Measurements from ENCODE around the gene C11orf58.

Gene C11orf58

DNA sequence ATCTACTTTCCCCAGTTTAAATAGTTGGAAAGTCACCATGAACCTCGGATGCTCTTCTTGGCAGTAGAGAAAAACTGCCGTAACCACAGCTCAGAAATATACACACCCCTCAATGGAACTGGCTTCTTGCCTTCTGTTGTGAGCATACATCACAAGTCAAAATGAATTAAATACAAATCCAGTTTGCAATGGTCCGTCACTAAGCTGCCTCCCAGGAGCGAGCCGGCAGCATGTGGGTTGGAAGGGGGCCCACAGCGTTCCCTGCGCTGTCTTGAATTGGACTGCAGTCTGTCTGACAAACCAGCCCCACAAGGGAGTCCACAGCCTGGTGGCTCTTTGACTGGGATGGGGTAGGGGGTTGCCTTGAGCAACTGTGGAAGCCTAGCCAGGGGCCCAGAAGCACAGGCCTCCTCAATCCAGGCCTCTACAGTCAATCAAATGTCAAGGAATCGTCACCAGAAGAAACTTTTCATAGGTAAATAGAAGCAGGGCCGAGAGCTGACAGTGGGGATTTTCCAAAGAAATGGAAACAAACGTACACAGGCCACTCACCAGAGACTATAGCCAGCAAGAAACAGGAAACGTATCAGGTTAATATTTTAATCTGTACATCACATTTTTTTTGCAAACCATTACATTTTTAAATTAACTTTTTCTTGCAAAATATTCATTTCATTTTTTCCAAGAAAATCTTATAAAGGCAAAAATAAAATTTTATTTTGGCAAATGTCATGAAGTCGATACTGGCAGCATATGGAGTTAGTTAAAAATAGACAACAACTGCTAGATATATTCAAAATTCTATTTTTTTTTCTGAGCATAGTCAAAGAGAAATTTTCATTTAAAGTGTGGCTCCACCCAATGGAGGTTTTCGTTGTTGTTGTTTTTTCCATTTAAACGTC lies 38.5 kb downstream of the C11orf58 start:
- no peaks in the 10 kb centered on the region for H3K36me3 Mint-ChIP-seq (ENCODE audit: low read depth)
- no peaks in the 10 kb centered on the region for H3K27me3 Mint-ChIP-seq
- H3K4me1 Mint-ChIP-seq (ENCODE audit: low read depth), result no peaks in the 10 kb centered on the region
- H3K9me3 Mint-ChIP-seq, result no peaks in the 10 kb centered on the region
- H3K4me3 Mint-ChIP-seq, result no peak overlapping the region
- H3K27ac Mint-ChIP-seq, result no peak overlapping the region

- Mint-ChIP-seq H3K27ac (no peak overlapping the region), H3K9me3 (no peaks in the 10 kb centered on the region), H3K4me3 (no peak overlapping the region), H3K27me3 (no peaks in the 10 kb centered on the region), H3K36me3 (ENCODE audit: low read depth) (no peaks in the 10 kb centered on the region), H3K4me1 (ENCODE audit: low read depth) (no peaks in the 10 kb centered on the region)
These were observed 39.1 kb downstream of the C11orf58 start for GRCh38 chr11:16777613-16777975.

DNA sequence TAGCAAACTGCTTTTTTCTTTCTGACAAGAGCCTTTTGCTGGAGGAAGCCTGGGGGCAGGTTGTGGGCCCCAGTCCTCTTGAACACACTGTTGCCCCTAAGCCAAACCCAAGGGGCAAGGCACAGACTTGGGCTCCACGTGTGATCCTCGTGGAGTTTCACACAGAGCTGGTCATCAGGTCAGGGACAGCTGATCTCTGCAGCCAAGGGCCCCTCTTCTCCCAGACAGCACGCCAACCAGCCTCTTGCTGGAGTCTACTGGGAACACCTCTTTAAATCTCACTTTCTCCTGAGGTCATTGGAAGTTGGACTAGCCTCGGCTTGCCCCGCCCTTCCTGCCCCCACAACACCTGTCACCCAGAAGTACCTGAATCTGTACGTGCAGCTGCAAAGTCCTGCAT lies 39.8 kb downstream of the C11orf58 start:
- H3K4me3 Mint-ChIP-seq, result no peak overlapping the region
- H3K4me1 Mint-ChIP-seq (ENCODE audit: low read depth), result no peaks in the 10 kb centered on the region
- H3K36me3 Mint-ChIP-seq (ENCODE audit: low read depth), result no peaks in the 10 kb centered on the region
- H3K27me3 Mint-ChIP-seq, result no peaks in the 10 kb centered on the region
- no peak overlapping the region for H3K27ac Mint-ChIP-seq
- H3K9me3 Mint-ChIP-seq, result no peaks in the 10 kb centered on the region

DNA sequence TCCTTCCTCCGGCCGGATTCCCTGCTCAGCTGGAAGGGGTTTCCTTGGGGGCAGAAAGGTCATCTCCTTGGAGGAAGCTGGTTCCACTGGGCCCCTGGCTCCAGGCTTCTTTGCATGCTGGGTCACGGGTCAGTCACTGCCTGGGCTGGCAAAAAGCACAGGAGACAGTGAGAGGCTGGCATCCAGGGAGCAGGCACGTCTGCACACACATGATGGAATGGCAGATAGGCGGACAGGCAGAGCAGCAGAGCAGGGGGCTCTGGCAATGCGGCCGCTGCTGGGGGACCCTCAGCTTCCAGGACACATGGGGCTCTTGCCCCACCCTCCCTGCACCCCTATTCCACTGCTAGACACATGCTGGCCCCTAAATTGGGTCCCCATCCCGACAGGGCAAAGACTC lies 40.4 kb downstream of the C11orf58 start:
- no peaks in the 10 kb centered on the region for H3K4me1 Mint-ChIP-seq (ENCODE audit: low read depth)
- no peak overlapping the region for H3K4me3 Mint-ChIP-seq
- H3K27ac Mint-ChIP-seq, result no peak overlapping the region
- no peaks in the 10 kb centered on the region for H3K9me3 Mint-ChIP-seq
- no peaks in the 10 kb centered on the region for H3K27me3 Mint-ChIP-seq
- no peaks in the 10 kb centered on the region for H3K36me3 Mint-ChIP-seq (ENCODE audit: low read depth)

- H3K27me3 Mint-ChIP-seq, result no peaks in the 10 kb centered on the region
- H3K4me3 Mint-ChIP-seq, result no peak overlapping the region
- H3K27ac Mint-ChIP-seq, result no peak overlapping the region
- H3K4me1 Mint-ChIP-seq (ENCODE audit: low read depth), result no peaks in the 10 kb centered on the region
- no peaks in the 10 kb centered on the region for H3K36me3 Mint-ChIP-seq (ENCODE audit: low read depth)
- no peaks in the 10 kb centered on the region for H3K9me3 Mint-ChIP-seq
These were observed 41.0 kb downstream of the C11orf58 start for GRCh38 chr11:16779436-16779835.

- Mint-ChIP-seq H3K36me3 (ENCODE audit: low read depth) (no peaks in the 10 kb centered on the region), H3K4me3 (no peak overlapping the region), H3K4me1 (ENCODE audit: low read depth) (no peaks in the 10 kb centered on the region), H3K27ac (no peak overlapping the region), H3K9me3 (no peaks in the 10 kb centered on the region), H3K27me3 (no peaks in the 10 kb centered on the region)
These were observed 41.7 kb downstream of the C11orf58 start for GRCh38 chr11:16780146-16780545.

DNA sequence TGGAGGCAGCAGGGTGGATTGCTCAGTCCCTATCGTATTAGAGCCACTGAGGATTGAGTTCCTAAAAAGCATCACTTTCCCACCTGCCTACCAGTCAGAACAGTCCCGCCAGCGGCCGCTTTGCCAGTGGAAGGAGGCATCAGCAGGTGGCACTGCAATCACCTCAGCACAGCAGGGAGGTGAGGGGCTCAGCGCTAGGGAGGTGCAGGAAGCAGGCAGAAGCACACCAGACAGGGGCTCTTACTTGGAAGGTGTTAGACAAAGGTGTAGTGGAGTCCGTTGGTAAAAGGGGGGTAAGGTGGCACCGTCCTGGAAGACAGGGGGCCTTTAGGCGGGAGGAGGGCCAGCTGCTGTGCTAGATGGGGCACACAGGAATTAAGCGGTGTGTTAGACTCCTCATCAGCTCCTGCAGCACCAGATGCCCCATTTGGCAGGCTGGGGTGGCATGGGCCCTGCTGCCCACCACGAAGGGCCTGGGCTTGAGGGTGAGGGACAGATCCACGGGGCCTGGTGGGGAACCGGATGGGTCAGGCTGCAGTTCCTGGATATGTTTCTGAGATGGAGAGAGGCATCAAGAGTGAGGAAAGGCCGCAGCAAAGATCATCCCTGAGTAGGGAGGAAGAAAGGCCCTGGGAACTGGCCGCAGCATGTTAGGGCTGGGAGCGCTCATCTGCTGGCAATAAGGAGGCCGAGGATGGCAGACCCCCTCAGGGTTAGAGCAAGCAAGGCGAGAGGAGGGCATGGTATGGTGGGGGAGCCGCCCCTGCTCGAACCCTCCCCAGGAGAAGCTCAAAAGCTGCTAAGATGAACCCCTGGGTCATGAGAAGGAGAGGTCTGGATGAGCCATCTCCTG lies 42.5 kb downstream of the C11orf58 start:
- H3K9me3 Mint-ChIP-seq, result no peaks in the 10 kb centered on the region
- no peaks in the 10 kb centered on the region for H3K4me1 Mint-ChIP-seq (ENCODE audit: low read depth)
- no peaks in the 10 kb centered on the region for H3K27me3 Mint-ChIP-seq
- H3K4me3 Mint-ChIP-seq, result no peak overlapping the region
- no peaks in the 10 kb centered on the region for H3K36me3 Mint-ChIP-seq (ENCODE audit: low read depth)
- no peak overlapping the region for H3K27ac Mint-ChIP-seq

- Mint-ChIP-seq H3K4me1 (ENCODE audit: low read depth) (peaks cover 2% of the 10 kb centered on the region), H3K36me3 (ENCODE audit: low read depth) (no peaks in the 10 kb centered on the region), H3K4me3 (no peak overlapping the region), H3K27me3 (no peaks in the 10 kb centered on the region), H3K9me3 (no peaks in the 10 kb centered on the region), H3K27ac (no peak overlapping the region)
These were observed 43.8 kb downstream of the C11orf58 start for GRCh38 chr11:16781936-16782919.

- Mint-ChIP-seq H3K27ac (no peak overlapping the region), H3K4me1 (ENCODE audit: low read depth) (peaks cover 4% of the 10 kb centered on the region), H3K9me3 (no peaks in the 10 kb centered on the region)
These were observed 44.9 kb downstream of the C11orf58 start for GRCh38 chr11:16783321-16783801.

GRCh38 chr11:16784097-16784496 lies 45.6 kb downstream of the C11orf58 start:
- H3K9me3 Mint-ChIP-seq, result no peaks in the 10 kb centered on the region
- no peak overlapping the region for H3K27ac Mint-ChIP-seq
- H3K4me3 Mint-ChIP-seq, result no peak overlapping the region
- no peaks in the 10 kb centered on the region for H3K27me3 Mint-ChIP-seq
- H3K36me3 Mint-ChIP-seq (ENCODE audit: low read depth), result no peaks in the 10 kb centered on the region
- H3K4me1 Mint-ChIP-seq (ENCODE audit: low read depth), result peaks cover 4% of the 10 kb centered on the region

More at GRCh38 chr11:16783321-16783801, 44.9 kb downstream of the C11orf58 start:
- Mint-ChIP-seq H3K27me3 (no peaks in the 10 kb centered on the region), H3K4me3 (no peak overlapping the region), H3K36me3 (ENCODE audit: low read depth) (no peaks in the 10 kb centered on the region)

- no peaks in the 10 kb centered on the region for H3K36me3 Mint-ChIP-seq (ENCODE audit: low read depth)
- H3K27ac Mint-ChIP-seq, result no peak overlapping the region
- peaks cover 4% of the 10 kb centered on the region for H3K4me1 Mint-ChIP-seq (ENCODE audit: low read depth)
- H3K9me3 Mint-ChIP-seq, result no peaks in the 10 kb centered on the region
- no peak overlapping the region for H3K4me3 Mint-ChIP-seq
- no peaks in the 10 kb centered on the region for H3K27me3 Mint-ChIP-seq
These were observed 46.2 kb downstream of the C11orf58 start for GRCh38 chr11:16784666-16785065.

- H3K4me3 Mint-ChIP-seq, result no peak overlapping the region
- H3K4me1 Mint-ChIP-seq (ENCODE audit: low read depth), result peaks cover 4% of the 10 kb centered on the region
- no peaks in the 10 kb centered on the region for H3K36me3 Mint-ChIP-seq (ENCODE audit: low read depth)
- H3K27ac Mint-ChIP-seq, result no peak overlapping the region
- no peaks in the 10 kb centered on the region for H3K9me3 Mint-ChIP-seq
- H3K27me3 Mint-ChIP-seq, result no peaks in the 10 kb centered on the region
These were observed 47.2 kb downstream of the C11orf58 start for GRCh38 chr11:16785520-16786128.

DNA sequence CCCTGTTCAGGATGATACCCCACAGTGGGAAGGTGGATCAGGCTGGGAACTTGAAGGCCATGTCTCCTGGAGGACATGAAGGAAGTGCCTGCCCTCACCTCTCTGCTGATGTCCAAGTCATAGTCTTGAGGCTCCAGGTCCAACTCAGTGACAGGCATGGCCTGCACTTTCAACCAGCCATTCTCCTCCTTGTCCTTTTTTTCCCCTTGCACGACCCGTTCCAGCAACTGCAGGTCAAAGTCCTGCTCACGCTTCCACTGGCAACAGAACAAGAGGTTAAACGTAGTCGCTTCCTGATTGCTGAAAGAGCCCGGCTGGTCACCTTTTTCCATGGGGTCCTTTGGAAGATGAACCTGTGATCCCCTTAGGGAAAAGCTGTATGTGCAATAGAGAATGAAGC lies 47.7 kb downstream of the C11orf58 start:
- H3K27ac Mint-ChIP-seq, result no peak overlapping the region
- no peaks in the 10 kb centered on the region for H3K36me3 Mint-ChIP-seq (ENCODE audit: low read depth)
- H3K4me1 Mint-ChIP-seq (ENCODE audit: low read depth), result peaks cover 5% of the 10 kb centered on the region
- H3K27me3 Mint-ChIP-seq, result no peaks in the 10 kb centered on the region
- no peak overlapping the region for H3K4me3 Mint-ChIP-seq
- no peaks in the 10 kb centered on the region for H3K9me3 Mint-ChIP-seq

Data from stimulated activated naive CD8-positive, alpha-beta T cell treated with anti-CD3 and anti-CD28 coated beads, Interleukin-15, Interleukin-2, amounts not matched to agents 100 ng/mL and 50 ng/mL, for 24 hours (primary cell).